ENCODE results near the gene FSD1. TPM values are rescaled to one million over a fixed set of nuclear protein-coding genes. Genes with fewer than 3 reads are reported as not detected.
A peak's percentile ranks its signal among the peaks of the same experiment; 100 is the strongest.

The FSD1 gene
- total and polyA plus RNA-seq, 9 of the 15 experiments (the other 6 are each of a cell fraction or from before 2014, with no cell fraction given), result 0.11 to 1.9 (median 0.94) TPM; not detected in 1

DNA sequence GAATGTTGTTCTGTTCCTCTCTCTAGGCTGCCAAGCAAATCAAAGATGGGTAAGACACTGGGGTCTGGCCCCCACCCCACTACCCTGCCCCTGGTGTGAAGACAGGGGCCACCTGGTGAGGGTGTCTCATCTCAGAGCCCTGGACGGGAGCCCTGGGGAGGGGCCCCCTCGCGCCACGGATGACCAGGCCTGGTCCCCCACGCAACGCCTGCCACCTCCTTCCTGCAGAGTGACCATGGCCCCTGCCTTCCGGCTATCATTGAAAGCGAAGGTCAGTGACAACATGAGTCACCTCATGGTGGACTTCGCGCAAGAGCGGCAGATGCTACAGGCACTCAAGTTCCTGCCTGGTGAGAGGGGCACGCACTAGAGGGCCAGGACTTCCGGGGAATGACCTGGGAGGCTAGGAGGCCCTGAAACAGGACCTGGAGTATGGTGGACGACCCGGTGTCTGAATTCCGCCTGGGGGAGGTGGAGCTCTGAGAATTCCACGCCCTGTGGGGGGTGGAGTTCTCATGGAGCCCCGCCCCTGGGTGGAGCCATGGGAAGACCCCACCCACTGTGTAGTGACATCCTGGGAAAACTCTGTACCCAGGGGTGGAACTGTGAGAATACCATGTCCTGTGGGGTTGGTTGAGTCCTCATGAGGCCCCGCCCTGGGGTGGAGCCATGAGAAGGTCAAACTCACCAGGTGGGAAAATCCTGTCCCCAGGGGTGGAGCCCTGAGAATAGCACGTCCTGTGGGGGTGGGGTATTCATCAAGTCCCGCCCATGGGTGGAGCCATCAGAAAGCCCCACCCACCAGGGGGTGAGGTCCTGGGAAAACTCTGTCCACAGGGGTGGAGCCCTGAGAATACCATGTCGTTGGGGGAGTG, 6.1 kb downstream of the FSD1 start (continued):
- TF ChIP-seq, protein P1, sequence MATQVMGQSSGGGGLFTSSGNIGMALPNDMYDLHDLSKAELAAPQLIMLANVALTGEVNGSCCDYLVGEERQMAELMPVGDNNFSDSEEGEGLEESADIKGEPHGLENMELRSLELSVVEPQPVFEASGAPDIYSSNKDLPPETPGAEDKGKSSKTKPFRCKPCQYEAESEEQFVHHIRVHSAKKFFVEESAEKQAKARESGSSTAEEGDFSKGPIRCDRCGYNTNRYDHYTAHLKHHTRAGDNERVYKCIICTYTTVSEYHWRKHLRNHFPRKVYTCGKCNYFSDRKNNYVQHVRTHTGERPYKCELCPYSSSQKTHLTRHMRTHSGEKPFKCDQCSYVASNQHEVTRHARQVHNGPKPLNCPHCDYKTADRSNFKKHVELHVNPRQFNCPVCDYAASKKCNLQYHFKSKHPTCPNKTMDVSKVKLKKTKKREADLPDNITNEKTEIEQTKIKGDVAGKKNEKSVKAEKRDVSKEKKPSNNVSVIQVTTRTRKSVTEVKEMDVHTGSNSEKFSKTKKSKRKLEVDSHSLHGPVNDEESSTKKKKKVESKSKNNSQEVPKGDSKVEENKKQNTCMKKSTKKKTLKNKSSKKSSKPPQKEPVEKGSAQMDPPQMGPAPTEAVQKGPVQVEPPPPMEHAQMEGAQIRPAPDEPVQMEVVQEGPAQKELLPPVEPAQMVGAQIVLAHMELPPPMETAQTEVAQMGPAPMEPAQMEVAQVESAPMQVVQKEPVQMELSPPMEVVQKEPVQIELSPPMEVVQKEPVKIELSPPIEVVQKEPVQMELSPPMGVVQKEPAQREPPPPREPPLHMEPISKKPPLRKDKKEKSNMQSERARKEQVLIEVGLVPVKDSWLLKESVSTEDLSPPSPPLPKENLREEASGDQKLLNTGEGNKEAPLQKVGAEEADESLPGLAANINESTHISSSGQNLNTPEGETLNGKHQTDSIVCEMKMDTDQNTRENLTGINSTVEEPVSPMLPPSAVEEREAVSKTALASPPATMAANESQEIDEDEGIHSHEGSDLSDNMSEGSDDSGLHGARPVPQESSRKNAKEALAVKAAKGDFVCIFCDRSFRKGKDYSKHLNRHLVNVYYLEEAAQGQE (IDR thresholded peaks at IDR 0.05; ENCODE audit: borderline replicate concordance), result no peak
- TF ChIP-seq, protein P1 (CRISPR knock-in tag; IDR thresholded peaks at IDR 0.05; ENCODE audit: low read depth), result no peak
- no peak for TF ChIP-seq CBX8 (IDR thresholded peaks at IDR 0.05; ENCODE audit: borderline replicate concordance, extremely low read depth, low read depth, low read length, poor library complexity, severe bottlenecking)
- TF ChIP-seq ZBTB8A (IDR thresholded peaks at IDR 0.05; ENCODE audit: partially characterized antibody), result no peak
- no peak for TF ChIP-seq SAFB (IDR thresholded peaks at IDR 0.05; ENCODE audit: borderline replicate concordance, low read depth, low read length)
- TF ChIP-seq RAD21 (CRISPR knock-in tag; conservative IDR thresholded peaks at IDR 0.05 in 1 of 2, IDR thresholded peaks at IDR 0.05 in 1 of 2), result peak in 1 of 2 experiments; percentile 14; a peak in 1 of 4 replicates
- peak; percentile 71 for TF ChIP-seq LCOR (CRISPR knock-in tag; IDR thresholded peaks at IDR 0.05)
- TF ChIP-seq MAFF (IDR thresholded peaks at IDR 0.05; ENCODE audit: low read length), result no peak
- TF ChIP-seq, protein P2, sequence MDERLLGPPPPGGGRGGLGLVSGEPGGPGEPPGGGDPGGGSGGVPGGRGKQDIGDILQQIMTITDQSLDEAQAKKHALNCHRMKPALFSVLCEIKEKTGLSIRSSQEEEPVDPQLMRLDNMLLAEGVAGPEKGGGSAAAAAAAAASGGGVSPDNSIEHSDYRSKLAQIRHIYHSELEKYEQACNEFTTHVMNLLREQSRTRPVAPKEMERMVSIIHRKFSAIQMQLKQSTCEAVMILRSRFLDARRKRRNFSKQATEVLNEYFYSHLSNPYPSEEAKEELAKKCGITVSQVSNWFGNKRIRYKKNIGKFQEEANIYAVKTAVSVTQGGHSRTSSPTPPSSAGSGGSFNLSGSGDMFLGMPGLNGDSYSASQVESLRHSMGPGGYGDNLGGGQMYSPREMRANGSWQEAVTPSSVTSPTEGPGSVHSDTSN (CRISPR knock-in tag; IDR thresholded peaks at IDR 0.05; ENCODE audit: low read depth), result no peak
- TF ChIP-seq, protein P2 (tag; conservative IDR thresholded peaks at IDR 0.05; ENCODE audit: low read depth), result no peak
- no peak for TF ChIP-seq GATA2 (CRISPR knock-in tag; IDR thresholded peaks at IDR 0.05)
- no peak for TF ChIP-seq ZBED1 (IDR thresholded peaks at IDR 0.05)
- TF ChIP-seq, protein P3, sequence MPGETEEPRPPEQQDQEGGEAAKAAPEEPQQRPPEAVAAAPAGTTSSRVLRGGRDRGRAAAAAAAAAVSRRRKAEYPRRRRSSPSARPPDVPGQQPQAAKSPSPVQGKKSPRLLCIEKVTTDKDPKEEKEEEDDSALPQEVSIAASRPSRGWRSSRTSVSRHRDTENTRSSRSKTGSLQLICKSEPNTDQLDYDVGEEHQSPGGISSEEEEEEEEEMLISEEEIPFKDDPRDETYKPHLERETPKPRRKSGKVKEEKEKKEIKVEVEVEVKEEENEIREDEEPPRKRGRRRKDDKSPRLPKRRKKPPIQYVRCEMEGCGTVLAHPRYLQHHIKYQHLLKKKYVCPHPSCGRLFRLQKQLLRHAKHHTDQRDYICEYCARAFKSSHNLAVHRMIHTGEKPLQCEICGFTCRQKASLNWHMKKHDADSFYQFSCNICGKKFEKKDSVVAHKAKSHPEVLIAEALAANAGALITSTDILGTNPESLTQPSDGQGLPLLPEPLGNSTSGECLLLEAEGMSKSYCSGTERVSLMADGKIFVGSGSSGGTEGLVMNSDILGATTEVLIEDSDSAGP (CRISPR knock-in tag; IDR thresholded peaks at IDR 0.05), result no peak
- TF ChIP-seq SP1 (CRISPR knock-in tag; IDR thresholded peaks at IDR 0.05), result peak; percentile 90
- peak; percentile 94 for TF ChIP-seq L3MBTL2 (IDR thresholded peaks at IDR 0.05)
